Keratinocyte (primary cell): ENCODE measurements around the gene PARP1. TPM values are rescaled to one million over a fixed set of nuclear protein-coding genes. Genes with fewer than 3 reads are reported as not detected.

Source experiments
- DNase-seq: peaks from one replicate; pipeline ENCODE4 v3.0.0-alpha.2; 2011; ENCODE audit warnings: low read depth, missing footprints, low spot score
- FAIRE-seq: peaks from 2 replicates; lab custom pipeline; 2011; peaks lifted over from hg19 to GRCh38; lab: Jason Lieb, UNC
- H2AFZ ChIP-seq: 2 replicates; pipeline ENCODE4 v1.6.0; 2012; ENCODE audit warnings: low read length, control low read depth, inconsistent platforms; ENCODE audit not compliant: control insufficient read depth
- H3K27ac ChIP-seq: 2 replicates; pipeline ENCODE4 v1.5.1; 2011; ENCODE audit warnings: low read length; ENCODE audit not compliant: control insufficient read depth, insufficient read depth
- H3K27me3 ChIP-seq: 3 replicates; pipeline ENCODE4 v1.6.0; 2011; ENCODE audit warnings: low read length; ENCODE audit not compliant: control insufficient read depth, insufficient read depth; ENCODE audit errors: extremely low read depth
- H3K36me3 ChIP-seq, 2 experiments: 2 replicates in 1 of 2; 3 replicates in 1 of 2; pipeline ENCODE4 v1.5.1; 2011; ENCODE audit warnings: low read length in 2 of 2, mild to moderate bottlenecking in 1 of 2; ENCODE audit not compliant: control insufficient read depth in 2 of 2, insufficient read depth in 2 of 2; ENCODE audit errors: extremely low read depth in 1 of 2
- H3K4me1 ChIP-seq: 3 replicates; pipeline ENCODE4 v1.5.1; 2011; ENCODE audit warnings: low read length; ENCODE audit not compliant: control insufficient read depth, insufficient read depth; ENCODE audit errors: extremely low read depth
- H3K4me2 ChIP-seq: 3 replicates; pipeline ENCODE4 v1.6.0; 2011; ENCODE audit warnings: low read depth, low read length; ENCODE audit not compliant: control insufficient read depth, insufficient read depth; ENCODE audit errors: extremely low read depth
- H3K4me3 ChIP-seq, 3 experiments: fragments of 200-600 bp in 1 of 3; sonication (generic) in 1 of 3; 2 replicates in 2 of 3; 3 replicates in 1 of 3; pipeline ENCODE4 v1.5.1; 2011 to 2016; ENCODE audit warnings: low read length in 3 of 3, mild to moderate bottlenecking in 3 of 3, control low read depth in 2 of 3, inconsistent platforms in 1 of 3, low read depth in 1 of 3, mixed read lengths in 1 of 3, mixed run types in 1 of 3, moderate library complexity in 1 of 3; ENCODE audit not compliant: control insufficient read depth in 2 of 3, insufficient read depth in 2 of 3; ENCODE audit errors: extremely low read depth in 1 of 3
- H3K79me2 ChIP-seq: 2 replicates; pipeline ENCODE4 v1.6.0; 2012; ENCODE audit warnings: low read length; ENCODE audit not compliant: control insufficient read depth, insufficient read depth
- H3K9ac ChIP-seq: 3 replicates; pipeline ENCODE4 v1.6.0; 2011; ENCODE audit warnings: low read length; ENCODE audit not compliant: control insufficient read depth, insufficient read depth; ENCODE audit errors: extremely low read depth
- H3K9me1 ChIP-seq: 3 replicates; pipeline ENCODE4 v1.6.0; 2011; ENCODE audit warnings: low read length; ENCODE audit not compliant: control insufficient read depth, insufficient read depth; ENCODE audit errors: extremely low read depth
- H3K9me3 ChIP-seq: 2 replicates; pipeline ENCODE4 v1.5.1; 2012; ENCODE audit warnings: low read depth, low read length; ENCODE audit not compliant: control insufficient read depth
- H4K20me1 ChIP-seq: 3 replicates; pipeline ENCODE4 v1.6.0; 2011; ENCODE audit warnings: low read length; ENCODE audit not compliant: control insufficient read depth, insufficient read depth; ENCODE audit errors: extremely low read depth
- EZH2 ChIP-seq: IDR thresholded peaks from one replicate; pipeline ENCODE4 v1.6.1; 2012; ENCODE audit warnings: inconsistent platforms, mild to moderate bottlenecking, low read length, moderate library complexity
- dilution Hi-C: fragments of 300-500 bp; cut with MboI; formaldehyde crosslinking; loops from one replicate; pipeline ENCODE4 v1.7.0; 2020; ENCODE audit warnings: low sequenced_read_pairs; ENCODE audit not compliant: extremely low pct_ligation_motif_present
- polyA plus RNA-seq, 5 experiments: library from polyadenylated mRNA; depleted of rRNA in 3 of 5; stranded (reverse) in 3 of 5; stranded (forward) in 1 of 5; unstranded in 1 of 5; fragments of >200 nt; gene quantifications; 1 replicate in 1 of 5; 2 replicates in 3 of 5; 3 replicates in 1 of 5; pipeline versions ENCODE4 v1.2.1 to v1.2.3, GENCODE V29; 2011 to 2012; ENCODE audit warnings: missing spikeins in 2 of 5, low read depth in 1 of 5, low replicate concordance in 1 of 5
- TF ChIP-seq, protein P1 (sequence below), 3 experiments: IDR thresholded peaks in 1 of 3; conservative IDR thresholded peaks in 1 of 3; optimal IDR thresholded peaks in 1 of 3; 2 replicates in 2 of 3; 3 replicates in 1 of 3; pipeline versions ENCODE3 to v1.5.1; 2011; ENCODE audit warnings: low read length in 3 of 3, mild to moderate bottlenecking in 3 of 3, moderate library complexity in 2 of 3, control low read depth in 1 of 3, inconsistent platforms in 1 of 3; ENCODE audit not compliant: insufficient read depth in 2 of 3; ENCODE audit errors: extremely low read depth in 1 of 3

PARP1 gene
- polyA plus RNA-seq, 1 donor (not counting 4 experiments of a cell fraction or from before 2014, with no cell fraction given): 62.9 TPM

DNA sequence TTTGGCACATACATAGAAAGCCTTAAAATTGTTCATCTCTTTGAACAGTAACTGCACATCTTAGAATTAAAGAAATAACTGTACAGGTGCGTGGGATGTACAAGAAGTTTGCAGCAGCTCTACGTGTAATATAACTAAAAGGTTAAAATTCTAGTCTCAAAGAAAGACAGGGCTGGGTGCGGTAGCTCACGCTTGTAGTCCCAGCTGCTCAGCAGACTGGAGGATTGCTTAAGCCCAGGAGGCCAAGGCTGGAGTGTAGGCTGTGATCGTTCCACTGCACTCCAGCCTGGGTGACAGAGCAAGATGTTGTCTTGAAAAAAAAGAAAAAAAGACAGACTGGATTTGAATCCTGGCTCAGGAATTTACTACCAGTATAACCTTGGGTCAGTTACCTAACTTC lies 13.4 kb downstream of the PARP1 start:
- no peak overlapping the region for H2AFZ ChIP-seq
- H4K20me1 ChIP-seq: no peaks in the 10 kb centered on the region
- FAIRE-seq (no peak), DNase-seq (no peak)
- no peak overlapping the region for H3K27ac ChIP-seq
- TF ChIP-seq EZH2: no peak
- TF ChIP-seq, protein P1, sequence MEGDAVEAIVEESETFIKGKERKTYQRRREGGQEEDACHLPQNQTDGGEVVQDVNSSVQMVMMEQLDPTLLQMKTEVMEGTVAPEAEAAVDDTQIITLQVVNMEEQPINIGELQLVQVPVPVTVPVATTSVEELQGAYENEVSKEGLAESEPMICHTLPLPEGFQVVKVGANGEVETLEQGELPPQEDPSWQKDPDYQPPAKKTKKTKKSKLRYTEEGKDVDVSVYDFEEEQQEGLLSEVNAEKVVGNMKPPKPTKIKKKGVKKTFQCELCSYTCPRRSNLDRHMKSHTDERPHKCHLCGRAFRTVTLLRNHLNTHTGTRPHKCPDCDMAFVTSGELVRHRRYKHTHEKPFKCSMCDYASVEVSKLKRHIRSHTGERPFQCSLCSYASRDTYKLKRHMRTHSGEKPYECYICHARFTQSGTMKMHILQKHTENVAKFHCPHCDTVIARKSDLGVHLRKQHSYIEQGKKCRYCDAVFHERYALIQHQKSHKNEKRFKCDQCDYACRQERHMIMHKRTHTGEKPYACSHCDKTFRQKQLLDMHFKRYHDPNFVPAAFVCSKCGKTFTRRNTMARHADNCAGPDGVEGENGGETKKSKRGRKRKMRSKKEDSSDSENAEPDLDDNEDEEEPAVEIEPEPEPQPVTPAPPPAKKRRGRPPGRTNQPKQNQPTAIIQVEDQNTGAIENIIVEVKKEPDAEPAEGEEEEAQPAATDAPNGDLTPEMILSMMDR (optimal IDR thresholded peaks at IDR 0.05 in 1 of 3, IDR thresholded peaks at IDR 0.05 in 1 of 3, conservative IDR thresholded peaks at IDR 0.05 in 1 of 3; ENCODE audit: extremely low read depth in 1 of 3, insufficient read depth in 2 of 3, low read length in 3 of 3): no peak
- no peaks in the 10 kb centered on the region for H3K4me1 ChIP-seq
- no peak overlapping the region for H3K4me2 ChIP-seq
- no peaks in the 10 kb centered on the region for H3K9me3 ChIP-seq
- peaks cover 3% of the 10 kb centered on the region for H3K79me2 ChIP-seq
- H3K36me3 ChIP-seq: peaks cover 3 to 9% of the 10 kb centered on the region in 2 experiments
- H3K9ac ChIP-seq: no peak overlapping the region
- no peaks in the 10 kb centered on the region for H3K27me3 ChIP-seq
- dilution Hi-C loops: no loop called here
- H3K4me3 ChIP-seq: no peak overlapping the region
- no peaks in the 10 kb centered on the region for H3K9me1 ChIP-seq

DNA sequence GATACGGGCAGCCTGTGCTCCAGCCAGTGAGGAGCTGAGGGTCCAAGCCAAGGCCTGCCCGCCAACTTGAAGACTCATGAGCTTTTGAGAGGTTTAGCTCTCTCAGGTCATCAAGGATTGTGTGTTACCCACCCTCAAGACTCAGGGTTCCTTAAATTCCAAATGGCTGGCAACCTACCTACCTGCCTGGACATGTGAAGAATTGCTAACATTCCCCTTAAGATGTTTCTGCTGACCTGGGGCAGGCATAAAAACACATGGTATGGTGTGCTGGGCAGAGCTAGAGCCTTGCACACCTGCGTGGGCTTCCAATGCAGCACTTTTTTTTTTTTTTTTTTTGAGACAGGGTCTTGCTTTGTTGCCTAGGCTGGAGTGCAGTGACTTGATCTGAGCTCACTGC lies 17.2 kb downstream of the PARP1 start:
- Histone ChIP-seq H3K36me3 (peaks cover 4 to 18% of the 10 kb centered on the region in 2 experiments), H3K27ac (no peak overlapping the region), H3K9ac (no peak overlapping the region), H4K20me1 (no peaks in the 10 kb centered on the region), H2AFZ (no peak overlapping the region), H3K79me2 (peaks cover 2% of the 10 kb centered on the region), H3K9me1 (no peaks in the 10 kb centered on the region), H3K9me3 (no peaks in the 10 kb centered on the region), H3K27me3 (no peaks in the 10 kb centered on the region), H3K4me1 (no peaks in the 10 kb centered on the region), H3K4me2 (no peak overlapping the region), H3K4me3 (no peak overlapping the region)
- dilution Hi-C loops: no loop called here
- DNase-seq (no peak), FAIRE-seq (peak; percentile 56)
- TF ChIP-seq EZH2: no peak
- TF ChIP-seq, protein P1 (optimal IDR thresholded peaks at IDR 0.05 in 1 of 3, IDR thresholded peaks at IDR 0.05 in 1 of 3, conservative IDR thresholded peaks at IDR 0.05 in 1 of 3; ENCODE audit: extremely low read depth in 1 of 3, insufficient read depth in 2 of 3, low read length in 3 of 3): no peak
